Measurements from ENCODE around the gene YPEL5. TPM values are rescaled to one million over a fixed set of nuclear protein-coding genes. Genes with fewer than 3 reads are reported as not detected.
"Not testable (repeated sequence)": the region's sequence is repeated elsewhere in the genome, so short reads cannot be mapped to it uniquely, and the experiment has no call there.

YPEL5 gene
- total RNA-seq, 1 experiment from 2014 or later: 62.5 TPM

- no TSS peak for BruUV-seq (replicated peaks)
- Mint-ChIP-seq H3K4me1 (ENCODE audit: insufficient read depth, unreplicated experiment) (peaks cover 8% of the 10 kb centered on the region), H3K9me3 (ENCODE audit: unreplicated experiment) (no peaks in the 10 kb centered on the region), H3K36me3 (ENCODE audit: insufficient read depth, unreplicated experiment) (no peaks in the 10 kb centered on the region), H3K27me3 (ENCODE audit: insufficient read depth, unreplicated experiment) (peaks cover 9% of the 10 kb centered on the region), H3K4me3 (ENCODE audit: unreplicated experiment) (no peak overlapping the region), H3K27ac (ENCODE audit: low read depth, unreplicated experiment) (no peak overlapping the region)
- ChIA-PET POLR2A (interaction anchor here (0.7 kb wide), 1 partner anchor 36 kb away, joined by 3 read pairs; no protein-coding TSS in a partner anchor), CTCF (interaction anchor here (0.6 to 1.0 kb wide), 3 partner anchors 19 to 1326 kb away, joined by 3 to 4 read pairs (median 4); no protein-coding TSS in a partner anchor)
- intact Hi-C loops (cut with micrococcal nuclease): no loop called here
- no peak for DNase-seq (ENCODE audit: unreplicated experiment)
- TF ChIP-seq CTCF (IDR thresholded peaks at IDR 0.05; ENCODE audit: unreplicated experiment): no peak
These were observed 38.0 kb upstream of the YPEL5 start for GRCh38 chr2:30108851-30109250.

GRCh38 chr2:30109856-30110255 is 37.0 kb upstream of the YPEL5 start:
- Mint-ChIP-seq H3K27me3 (ENCODE audit: insufficient read depth, unreplicated experiment) (no peaks in the 10 kb centered on the region), H3K36me3 (ENCODE audit: insufficient read depth, unreplicated experiment) (no peaks in the 10 kb centered on the region), H3K27ac (ENCODE audit: low read depth, unreplicated experiment) (no peak overlapping the region), H3K4me1 (ENCODE audit: insufficient read depth, unreplicated experiment) (peaks cover 12% of the 10 kb centered on the region), H3K4me3 (ENCODE audit: unreplicated experiment) (no peak overlapping the region), H3K9me3 (ENCODE audit: unreplicated experiment) (no peaks in the 10 kb centered on the region)
- BruUV-seq (replicated peaks): no TSS peak
- no peak for TF ChIP-seq CTCF (IDR thresholded peaks at IDR 0.05; ENCODE audit: unreplicated experiment)
- CTCF ChIA-PET: interaction anchor here (0.8 kb wide), 1 partner anchor 55 kb away, joined by 3 read pairs; no protein-coding TSS in a partner anchor
- DNase-seq (ENCODE audit: unreplicated experiment): peak; percentile 45
- POLR2A ChIA-PET: no interaction called here
- intact Hi-C loops (cut with micrococcal nuclease): no loop called here

GRCh38 chr2:30110773-30111172 is 36.0 kb upstream of the YPEL5 start:
- no peak overlapping the region for H3K27ac Mint-ChIP-seq (ENCODE audit: low read depth, unreplicated experiment)
- BruUV-seq (replicated peaks): no TSS peak

GRCh38 chr2:30111186-30111585 is 35.6 kb upstream of the YPEL5 start:
- BruUV-seq (replicated peaks); DNase-seq (ENCODE audit: unreplicated experiment); H3K27ac Mint-ChIP-seq (ENCODE audit: low read depth, unreplicated experiment); H3K4me3 Mint-ChIP-seq (ENCODE audit: unreplicated experiment); POLR2A ChIA-PET; intact Hi-C loops (cut with micrococcal nuclease); H3K9me3 Mint-ChIP-seq (ENCODE audit: unreplicated experiment); H3K36me3 Mint-ChIP-seq (ENCODE audit: insufficient read depth, unreplicated experiment); H3K27me3 Mint-ChIP-seq (ENCODE audit: insufficient read depth, unreplicated experiment): not testable (repeated sequence)
- CTCF ChIA-PET: interaction anchor here (0.6 to 2.3 kb wide), 4 partner anchors 21 to 923 kb away, joined by 3 to 12 read pairs (median 5); no protein-coding TSS in a partner anchor
- H3K4me1 Mint-ChIP-seq (ENCODE audit: insufficient read depth, unreplicated experiment): peaks cover 23% of the 10 kb centered on the region

More at GRCh38 chr2:30110773-30111172, 36.0 kb upstream of the YPEL5 start:
- intact Hi-C loops (cut with micrococcal nuclease): no loop called here
- CTCF ChIA-PET: interaction anchor here (0.6 kb wide), 3 partner anchors 24 to 922 kb away, joined by 3 to 7 read pairs (median 3); no protein-coding TSS in a partner anchor
- no peak for TF ChIP-seq CTCF (IDR thresholded peaks at IDR 0.05; ENCODE audit: unreplicated experiment)
- peak; percentile 43 for DNase-seq (ENCODE audit: unreplicated experiment)
- no peak overlapping the region for H3K4me3 Mint-ChIP-seq (ENCODE audit: unreplicated experiment)
- POLR2A ChIA-PET: no interaction called here
- no peaks in the 10 kb centered on the region for H3K27me3 Mint-ChIP-seq (ENCODE audit: insufficient read depth, unreplicated experiment)
- no peaks in the 10 kb centered on the region for H3K9me3 Mint-ChIP-seq (ENCODE audit: unreplicated experiment)
- peaks cover 21% of the 10 kb centered on the region for H3K4me1 Mint-ChIP-seq (ENCODE audit: insufficient read depth, unreplicated experiment)
- no peaks in the 10 kb centered on the region for H3K36me3 Mint-ChIP-seq (ENCODE audit: insufficient read depth, unreplicated experiment)
